ENCODE data around the gene MYH14. TPM values are rescaled to one million over a fixed set of nuclear protein-coding genes. Genes with fewer than 3 reads are reported as not detected.

The MYH14 gene
- total and polyA plus RNA-seq, 9 of the 15 experiments (the other 6 are each of a cell fraction or from before 2014, with no cell fraction given): 0.04 to 0.86 (median 0.19) TPM; not detected in 2

DNA sequence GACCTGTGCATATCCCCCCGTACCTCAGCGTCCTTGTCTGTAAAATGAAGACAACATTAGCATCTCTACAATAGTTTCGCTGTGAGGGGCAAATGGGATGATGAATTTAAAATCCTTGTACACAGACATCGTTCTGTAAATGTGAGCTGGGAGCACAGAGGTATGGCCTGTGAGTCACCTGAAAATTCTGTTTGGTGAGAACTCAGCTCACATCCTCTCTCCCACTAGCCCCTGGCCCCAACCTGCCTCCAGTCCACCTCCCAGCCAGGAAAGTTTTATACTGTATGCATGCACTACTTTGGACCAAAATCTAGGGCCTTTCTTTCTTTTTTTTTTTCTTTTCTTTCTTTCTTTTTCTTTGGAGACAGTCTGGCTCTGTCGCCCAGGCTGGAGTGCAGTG, 31.7 kb upstream of the MYH14 start:
- no peak overlapping the region for H2AFZ ChIP-seq (ENCODE audit: low read depth, low read length)
- no peak for ATAC-seq
- no peaks in the 10 kb centered on the region for H3K79me2 ChIP-seq (ENCODE audit: control insufficient read depth, insufficient read depth, low read length)
- no peak for DNase-seq (ENCODE audit: extremely low read depth in 1 of 4, low spot score in 3 of 4)
- H3K27me3 ChIP-seq (ENCODE audit: control insufficient read depth in 2 of 2, insufficient read depth in 2 of 2, low read length in 2 of 2): peaks cover 0 to 16% of the 10 kb centered on the region in 2 experiments; a peak in 2 of 5 replicates
- ChIA-PET POLR2A (no interaction called here), CTCF (ENCODE audit: low intra/inter-chr PET ratio) (no interaction called here)
- H3K9me3 ChIP-seq (replicated peaks; ENCODE audit: control insufficient read depth, insufficient read depth, low read depth, low read length): no peaks in the 10 kb centered on the region
- no peaks in the 10 kb centered on the region for H3K36me3 ChIP-seq (ENCODE audit: control insufficient read depth, insufficient read depth, low read length)
- no peaks in the 10 kb centered on the region for H3K9me1 ChIP-seq (ENCODE audit: control insufficient read depth, insufficient read depth, low read length)
- TF ChIP-seq, protein P1, sequence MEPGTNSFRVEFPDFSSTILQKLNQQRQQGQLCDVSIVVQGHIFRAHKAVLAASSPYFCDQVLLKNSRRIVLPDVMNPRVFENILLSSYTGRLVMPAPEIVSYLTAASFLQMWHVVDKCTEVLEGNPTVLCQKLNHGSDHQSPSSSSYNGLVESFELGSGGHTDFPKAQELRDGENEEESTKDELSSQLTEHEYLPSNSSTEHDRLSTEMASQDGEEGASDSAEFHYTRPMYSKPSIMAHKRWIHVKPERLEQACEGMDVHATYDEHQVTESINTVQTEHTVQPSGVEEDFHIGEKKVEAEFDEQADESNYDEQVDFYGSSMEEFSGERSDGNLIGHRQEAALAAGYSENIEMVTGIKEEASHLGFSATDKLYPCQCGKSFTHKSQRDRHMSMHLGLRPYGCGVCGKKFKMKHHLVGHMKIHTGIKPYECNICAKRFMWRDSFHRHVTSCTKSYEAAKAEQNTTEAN (CRISPR knock-in tag; IDR thresholded peaks at IDR 0.05): no peak
- TF ChIP-seq TOE1 (IDR thresholded peaks at IDR 0.05; ENCODE audit: borderline replicate concordance): no peak
- TF ChIP-seq TOE1 (CRISPR knock-in tag; IDR thresholded peaks at IDR 0.05; ENCODE audit: borderline replicate concordance, low read depth): no peak
- no peak for TF ChIP-seq RBM17 (IDR thresholded peaks at IDR 0.05; ENCODE audit: borderline replicate concordance, low read depth, low read length)
- no peak for TF ChIP-seq FOS (IDR thresholded peaks at IDR 0.05; ENCODE audit: extremely low read depth, insufficient read length)
- TF ChIP-seq CBX1 (IDR thresholded peaks at IDR 0.05; ENCODE audit: low read depth): no peak
- intact Hi-C loops (cut with micrococcal nuclease) (no loop called here), in situ Hi-C loops (cut with MboI) (no loop called here)
- 37% methylated on average over 5 of the region's 5 CpGs for WGBS (ENCODE audit: insufficient coverage, low coverage, missing lambda C conversion rate)
- FAIRE-seq: no peak
- H3K4me3 ChIP-seq: no peak overlapping the region
- no peaks in the 10 kb centered on the region for H4K20me1 ChIP-seq (replicated peaks; ENCODE audit: control insufficient read depth, insufficient read depth, low read length)
- no TSS peak for BruUV-seq (replicated peaks)
- no peak overlapping the region for H3K4me2 ChIP-seq (ENCODE audit: insufficient read depth, low read length)
- peaks cover 3 to 12% of the 10 kb centered on the region in 2 experiments; a peak in 4 of 5 replicates for H3K4me1 ChIP-seq (replicated peaks in 1 of 2; ENCODE audit: control insufficient read depth in 2 of 2, insufficient read depth in 2 of 2, low read length in 2 of 2)
- H3K27ac ChIP-seq (ENCODE audit: extremely low read depth, low read depth, low read length): no peak overlapping the region
- no peak overlapping the region for H3K9ac ChIP-seq (ENCODE audit: insufficient read depth in 1 of 2, low read depth in 2 of 2, low read length in 2 of 2)

Data from K562 (cell line).